ENCODE results near the gene RNF213.

GRCh38 chr17:80284631-80285030 lies 24.0 kb downstream of the RNF213 start:
- no peak for TF ChIP-seq CTCF (IDR thresholded peaks at IDR 0.05)
- no peak for TF ChIP-seq POLR2A (IDR thresholded peaks at IDR 0.05)
